ENCODE data around the gene MSI2.

DNA sequence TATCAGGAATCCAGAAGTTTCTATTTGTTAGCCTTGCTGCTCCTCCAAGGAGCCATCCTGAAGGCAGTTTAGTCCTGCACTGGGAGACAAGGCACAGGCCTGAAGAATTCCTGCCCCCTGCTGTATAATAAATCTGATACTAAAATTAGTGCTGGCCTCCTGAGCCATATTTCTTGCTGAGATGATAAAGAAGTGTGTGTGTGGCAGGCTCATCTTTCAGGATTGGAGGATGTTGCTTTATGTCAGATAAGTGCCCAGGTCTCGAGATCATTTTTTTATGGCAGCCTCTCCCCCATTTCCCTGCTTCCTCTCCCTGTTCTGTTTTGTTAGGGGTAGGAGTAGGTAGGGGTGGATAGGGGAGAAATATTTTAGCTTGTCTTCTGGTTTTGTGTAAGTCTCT lies 26.0 kb downstream of the MSI2 start:
- TF ChIP-seq, protein P1, sequence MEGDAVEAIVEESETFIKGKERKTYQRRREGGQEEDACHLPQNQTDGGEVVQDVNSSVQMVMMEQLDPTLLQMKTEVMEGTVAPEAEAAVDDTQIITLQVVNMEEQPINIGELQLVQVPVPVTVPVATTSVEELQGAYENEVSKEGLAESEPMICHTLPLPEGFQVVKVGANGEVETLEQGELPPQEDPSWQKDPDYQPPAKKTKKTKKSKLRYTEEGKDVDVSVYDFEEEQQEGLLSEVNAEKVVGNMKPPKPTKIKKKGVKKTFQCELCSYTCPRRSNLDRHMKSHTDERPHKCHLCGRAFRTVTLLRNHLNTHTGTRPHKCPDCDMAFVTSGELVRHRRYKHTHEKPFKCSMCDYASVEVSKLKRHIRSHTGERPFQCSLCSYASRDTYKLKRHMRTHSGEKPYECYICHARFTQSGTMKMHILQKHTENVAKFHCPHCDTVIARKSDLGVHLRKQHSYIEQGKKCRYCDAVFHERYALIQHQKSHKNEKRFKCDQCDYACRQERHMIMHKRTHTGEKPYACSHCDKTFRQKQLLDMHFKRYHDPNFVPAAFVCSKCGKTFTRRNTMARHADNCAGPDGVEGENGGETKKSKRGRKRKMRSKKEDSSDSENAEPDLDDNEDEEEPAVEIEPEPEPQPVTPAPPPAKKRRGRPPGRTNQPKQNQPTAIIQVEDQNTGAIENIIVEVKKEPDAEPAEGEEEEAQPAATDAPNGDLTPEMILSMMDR (conservative IDR thresholded peaks at IDR 0.05; ENCODE audit: low read length) = no peak
- no peak for TF ChIP-seq EZH2phosphoT487 (IDR thresholded peaks at IDR 0.05; ENCODE audit: borderline replicate concordance, low read depth, low read length)
